Neural cell (in vitro differentiated cells): ENCODE results near the gene TNNI3.

Experiments used
- EZH2 ChIP-seq: fragments of 200-600, 300-800 bp; shearing (Covaris generic), sonication (generic); IDR thresholded peaks from 2 replicates; pipeline ENCODE4 v1.6.1; 2014; ENCODE audit warnings: antibody characterized with exemption, low read length, borderline replicate concordance, mild to moderate bottlenecking; ENCODE audit not compliant: insufficient read depth, poor library complexity, severe bottlenecking
- MXI1 ChIP-seq: fragments of 450-650 bp; conservative IDR thresholded peaks from 2 replicates; pipeline ENCODE4 v1.6.1; 2014; ENCODE audit warnings: antibody characterized with exemption, mild to moderate bottlenecking; ENCODE audit not compliant: poor library complexity, severe bottlenecking
- RAD21 ChIP-seq: fragments of 450-650 bp; conservative IDR thresholded peaks from 2 replicates; pipeline ENCODE4 v1.6.1; 2014; ENCODE audit warnings: antibody characterized with exemption, mild to moderate bottlenecking, moderate library complexity
- SMC3 ChIP-seq: fragments of 450-650 bp; conservative IDR thresholded peaks from 2 replicates; pipeline ENCODE4 v1.6.1; 2014; ENCODE audit warnings: antibody characterized with exemption, mild to moderate bottlenecking, moderate library complexity; ENCODE audit not compliant: poor library complexity
- TF ChIP-seq, protein P1 (sequence below): fragments of 450-650 bp; IDR thresholded peaks from 2 replicates; pipeline ENCODE4 v1.5.1; 2014; ENCODE audit warnings: antibody characterized with exemption, mild to moderate bottlenecking, moderate library complexity; ENCODE audit not compliant: poor library complexity, severe bottlenecking

DNA sequence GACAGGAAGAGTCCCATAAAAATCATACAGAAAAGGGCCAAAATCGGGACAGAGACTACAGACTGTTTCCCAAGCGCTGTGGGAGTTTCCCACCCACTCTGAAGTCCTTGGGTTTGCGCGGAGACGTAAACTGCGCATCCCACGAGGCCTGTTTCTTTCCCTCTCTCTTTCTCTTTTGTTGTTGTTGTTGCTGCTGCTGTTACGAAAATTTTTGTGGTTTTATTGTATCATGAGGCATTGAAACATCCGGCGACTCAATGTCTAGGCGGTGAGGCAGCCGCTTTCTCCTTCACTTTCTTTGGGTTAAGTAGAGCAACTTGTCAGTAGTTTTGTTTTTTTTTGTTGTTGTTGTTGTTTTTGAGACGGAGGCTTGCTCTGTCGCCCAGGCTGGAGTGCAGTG lies 38.5 kb downstream of the TNNI3 start:
- TF ChIP-seq MXI1, result no peak
- TF ChIP-seq, protein P1, sequence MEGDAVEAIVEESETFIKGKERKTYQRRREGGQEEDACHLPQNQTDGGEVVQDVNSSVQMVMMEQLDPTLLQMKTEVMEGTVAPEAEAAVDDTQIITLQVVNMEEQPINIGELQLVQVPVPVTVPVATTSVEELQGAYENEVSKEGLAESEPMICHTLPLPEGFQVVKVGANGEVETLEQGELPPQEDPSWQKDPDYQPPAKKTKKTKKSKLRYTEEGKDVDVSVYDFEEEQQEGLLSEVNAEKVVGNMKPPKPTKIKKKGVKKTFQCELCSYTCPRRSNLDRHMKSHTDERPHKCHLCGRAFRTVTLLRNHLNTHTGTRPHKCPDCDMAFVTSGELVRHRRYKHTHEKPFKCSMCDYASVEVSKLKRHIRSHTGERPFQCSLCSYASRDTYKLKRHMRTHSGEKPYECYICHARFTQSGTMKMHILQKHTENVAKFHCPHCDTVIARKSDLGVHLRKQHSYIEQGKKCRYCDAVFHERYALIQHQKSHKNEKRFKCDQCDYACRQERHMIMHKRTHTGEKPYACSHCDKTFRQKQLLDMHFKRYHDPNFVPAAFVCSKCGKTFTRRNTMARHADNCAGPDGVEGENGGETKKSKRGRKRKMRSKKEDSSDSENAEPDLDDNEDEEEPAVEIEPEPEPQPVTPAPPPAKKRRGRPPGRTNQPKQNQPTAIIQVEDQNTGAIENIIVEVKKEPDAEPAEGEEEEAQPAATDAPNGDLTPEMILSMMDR, result no peak
- no peak for TF ChIP-seq EZH2
- TF ChIP-seq SMC3, result no peak
- no peak for TF ChIP-seq RAD21
